ENCODE results near the gene GSE1. TPM values are rescaled to one million over a fixed set of nuclear protein-coding genes. Genes with fewer than 3 reads are reported as not detected.

The GSE1 gene
- total RNA-seq, 6 experiments from 2014 or later = 49.2 to 62.3 (median 58.1) TPM

DNA sequence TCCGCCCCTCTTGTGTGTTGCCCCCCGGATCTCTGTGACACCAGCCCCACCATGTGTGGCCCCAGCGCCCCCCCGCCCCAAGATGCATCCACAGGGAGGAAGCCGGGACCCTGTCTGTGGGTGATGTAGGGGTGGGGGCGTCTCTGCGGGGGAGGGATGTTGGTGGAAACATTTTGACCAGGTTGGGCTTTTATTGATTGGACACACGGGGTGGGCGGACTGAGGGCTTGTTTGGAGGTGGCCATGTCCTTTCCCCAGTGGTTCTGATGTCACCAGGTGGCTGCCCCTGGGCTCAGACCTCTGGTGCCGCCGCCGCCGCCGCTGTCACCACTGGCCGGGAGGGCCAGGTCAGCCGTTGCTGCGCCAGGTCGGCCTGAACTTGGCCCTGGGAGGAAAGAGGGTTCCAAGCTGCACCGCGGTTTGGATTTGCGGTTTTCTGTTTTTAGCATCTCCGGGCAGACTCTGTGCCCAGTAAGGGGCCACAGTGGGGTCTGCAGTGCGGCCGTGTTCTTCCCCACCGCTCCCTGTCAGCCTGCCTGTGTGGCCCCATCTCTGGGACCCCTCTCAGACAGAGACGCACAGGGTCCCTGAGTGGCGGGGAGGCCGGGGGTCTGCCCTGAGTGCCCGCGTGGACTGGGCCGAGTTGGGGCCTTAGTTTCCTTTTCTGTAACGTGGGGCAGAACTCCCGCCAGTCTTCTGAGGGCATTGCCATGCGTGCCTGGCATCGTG, 19.8 kb downstream of the GSE1 start:
- Mint-ChIP-seq H3K4me3 (no peak overlapping the region), H3K27ac (no peak overlapping the region), H3K9me3 (peaks cover 18% of the 10 kb centered on the region), H3K27me3 (ENCODE audit: insufficient read depth) (peaks cover 2% of the 10 kb centered on the region), H3K4me1 (ENCODE audit: low read depth) (no peaks in the 10 kb centered on the region), H3K36me3 (ENCODE audit: low read depth) (peaks cover 16% of the 10 kb centered on the region)
- DNase-seq = no peak
- no peak for TF ChIP-seq CTCF (IDR thresholded peaks at IDR 0.05)

DNA sequence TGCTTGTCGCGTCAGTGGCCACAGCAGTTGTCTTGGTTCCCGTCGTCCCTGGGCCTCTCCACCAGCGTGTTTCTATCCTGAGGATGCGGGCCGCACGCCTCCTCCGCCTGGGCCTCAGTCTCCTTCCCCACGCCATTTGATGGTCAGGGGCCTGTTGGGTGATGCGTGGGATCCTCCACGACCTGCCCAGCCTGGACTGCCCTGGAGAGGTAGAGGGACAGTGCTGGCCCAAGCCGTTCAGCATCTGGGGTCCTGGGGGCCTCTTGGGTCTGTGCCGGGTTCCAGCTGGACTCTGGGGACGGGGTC, 20.3 kb downstream of the GSE1 start:
- no peaks in the 10 kb centered on the region for H3K4me1 Mint-ChIP-seq (ENCODE audit: low read depth)
- peaks cover 16% of the 10 kb centered on the region for H3K36me3 Mint-ChIP-seq (ENCODE audit: low read depth)
- no peak overlapping the region for H3K27ac Mint-ChIP-seq
- no peak for DNase-seq
- H3K9me3 Mint-ChIP-seq = peaks cover 17% of the 10 kb centered on the region
- H3K4me3 Mint-ChIP-seq = no peak overlapping the region
- peaks cover 2% of the 10 kb centered on the region for H3K27me3 Mint-ChIP-seq (ENCODE audit: insufficient read depth)
- no peak for TF ChIP-seq CTCF (IDR thresholded peaks at IDR 0.05)

GRCh38 chr16:85633888-85634287, 20.8 kb downstream of the GSE1 start:
- peaks cover 12% of the 10 kb centered on the region for H3K36me3 Mint-ChIP-seq (ENCODE audit: low read depth)
- H3K27ac Mint-ChIP-seq = no peak overlapping the region
- TF ChIP-seq CTCF (IDR thresholded peaks at IDR 0.05) = no peak
- H3K9me3 Mint-ChIP-seq = peaks cover 12% of the 10 kb centered on the region
- no peaks in the 10 kb centered on the region for H3K4me1 Mint-ChIP-seq (ENCODE audit: low read depth)
- no peak overlapping the region; the same call in 1 of the 2 replicates for H3K4me3 Mint-ChIP-seq
- H3K27me3 Mint-ChIP-seq (ENCODE audit: insufficient read depth) = peaks cover 2% of the 10 kb centered on the region
- DNase-seq = no peak

GRCh38 chr16:85634747-85635544, 21.8 kb downstream of the GSE1 start:
- Mint-ChIP-seq H3K4me1 (ENCODE audit: low read depth) (no peaks in the 10 kb centered on the region), H3K27me3 (ENCODE audit: insufficient read depth) (peaks cover 2% of the 10 kb centered on the region), H3K4me3 (no peak overlapping the region), H3K27ac (no peak overlapping the region), H3K9me3 (peaks cover 1% of the 10 kb centered on the region; the same call in 1 of the 2 replicates), H3K36me3 (ENCODE audit: low read depth) (peaks cover 1% of the 10 kb centered on the region; the same call in 1 of the 2 replicates)
- DNase-seq = no peak
- peak; percentile 39 for TF ChIP-seq CTCF (IDR thresholded peaks at IDR 0.05)

- H3K27ac Mint-ChIP-seq = no peak overlapping the region
- no peak for DNase-seq
These were observed 22.5 kb downstream of the GSE1 start for GRCh38 chr16:85635545-85636140.

More at GRCh38 chr16:85635545-85636140, 22.5 kb downstream of the GSE1 start:
- TF ChIP-seq CTCF (IDR thresholded peaks at IDR 0.05) = no peak
- Mint-ChIP-seq H3K4me3 (no peak overlapping the region), H3K4me1 (ENCODE audit: low read depth) (no peaks in the 10 kb centered on the region), H3K36me3 (ENCODE audit: low read depth) (no peaks in the 10 kb centered on the region), H3K27me3 (ENCODE audit: insufficient read depth) (peaks cover 2% of the 10 kb centered on the region; the same call in 1 of the 2 replicates), H3K9me3 (no peaks in the 10 kb centered on the region)

Measured in HFFc6 (cell line).